WTC11 (cell line): ENCODE measurements around the gene MAPK7. TPM values are rescaled to one million over a fixed set of nuclear protein-coding genes. Genes with fewer than 3 reads are reported as not detected.

Experiments
- ATAC-seq: fragments of 200-7000 bp; cut with Tn5 transposase; 2 replicates; pipeline ENCODE4 v1.10.0; 2021; ENCODE audit warnings: mild to moderate bottlenecking, moderate library complexity
- CTCF ChIA-PET: fragments of 300-600 bp; sonication (Branson Sonifier 250); formaldehyde crosslinking; loops from one replicate; lab custom pipeline; 2021; ENCODE audit warnings: antibody characterized with exemption; lab: Charles Lee
- POLR2A ChIA-PET: fragments of 350-600 bp; sonication (Branson Sonifier 250); formaldehyde crosslinking; loops from one replicate; lab custom pipeline; 2021; ENCODE audit warnings: antibody characterized with exemption; lab: Charles Lee
- DNase-seq: peaks from one replicate; pipeline ENCODE4 v3.0.0; 2021; ENCODE audit warnings: low spot score
- H3K27ac Mint-ChIP-seq: 2 replicates; pipeline ENCODE4 v1.8.0; 2021; ENCODE audit warnings: mixed read lengths
- H3K27me3 Mint-ChIP-seq: 2 replicates; pipeline ENCODE4 v1.8.0; 2021; ENCODE audit warnings: low read depth, mild to moderate bottlenecking, moderate library complexity, mixed read lengths
- H3K36me3 Mint-ChIP-seq: 2 replicates; pipeline ENCODE4 v1.8.0; 2021; ENCODE audit warnings: mixed read lengths
- H3K4me1 Mint-ChIP-seq: 2 replicates; pipeline ENCODE4 v1.8.0; 2022; ENCODE audit warnings: mixed read lengths
- H3K4me3 Mint-ChIP-seq: 2 replicates; pipeline ENCODE4 v1.8.0; 2021; ENCODE audit warnings: mild to moderate bottlenecking, moderate library complexity, mixed read lengths
- H3K9me3 Mint-ChIP-seq: 2 replicates; pipeline ENCODE4 v1.8.0; 2021; ENCODE audit warnings: mixed read lengths
- AR ChIP-seq: fragments of 250-450 bp; sonication (Bioruptor Pico); IDR thresholded peaks from 2 replicates; pipeline ENCODE4 v1.9.0; 2021; ENCODE audit warnings: mild to moderate bottlenecking
- CDX4 ChIP-seq: fragments of 250-450 bp; sonication (Bioruptor Pico); IDR thresholded peaks from 2 replicates; pipeline ENCODE4 v1.9.0; 2021; ENCODE audit warnings: moderate library complexity, mild to moderate bottlenecking, inconsistent platforms, borderline replicate concordance
- CREM ChIP-seq: sonication (generic); formaldehyde crosslinking; IDR thresholded peaks from 2 replicates; pipeline ENCODE4 v1.8.1; 2022; ENCODE audit warnings: mild to moderate bottlenecking, missing genetic modification reagents, moderate library complexity
- E2F4 ChIP-seq: sonication (generic); formaldehyde crosslinking; IDR thresholded peaks from 2 replicates; pipeline ENCODE4 v1.8.1; 2022; ENCODE audit warnings: low read depth, mild to moderate bottlenecking, moderate library complexity, missing genetic modification reagents, borderline replicate concordance
- ESRRA ChIP-seq: sonication (generic); formaldehyde crosslinking; IDR thresholded peaks from 2 replicates; pipeline ENCODE4 v1.8.1; 2022; ENCODE audit warnings: mild to moderate bottlenecking, missing genetic modification reagents, borderline replicate concordance
- GTF2I ChIP-seq: fragments of 250-450 bp; sonication (Bioruptor Pico); conservative IDR thresholded peaks from 2 replicates; pipeline ENCODE4 v1.4.0; 2021; ENCODE audit warnings: mild to moderate bottlenecking
- HMGA2 ChIP-seq: fragments of 250-450 bp; sonication (Bioruptor Pico); IDR thresholded peaks from 2 replicates; pipeline ENCODE4 v1.4.0; 2021; ENCODE audit warnings: mild to moderate bottlenecking, moderate library complexity
- MXD4 ChIP-seq: fragments of 250-450 bp; sonication (Bioruptor Pico); IDR thresholded peaks from 2 replicates; pipeline ENCODE4 v1.8.0; 2021; ENCODE audit warnings: mild to moderate bottlenecking, moderate library complexity, borderline replicate concordance
- PRDM15 ChIP-seq: sonication (generic); formaldehyde crosslinking; IDR thresholded peaks from 2 replicates; pipeline ENCODE4 v1.8.0; 2022; ENCODE audit warnings: missing genetic modification reagents
- TEAD1 ChIP-seq: sonication (generic); formaldehyde crosslinking; IDR thresholded peaks from 2 replicates; pipeline ENCODE4 v1.8.0; 2022; ENCODE audit warnings: mild to moderate bottlenecking, missing genetic modification reagents
- TEAD4 ChIP-seq: sonication (generic); formaldehyde crosslinking; IDR thresholded peaks from 2 replicates; pipeline ENCODE4 v1.8.0; 2022; ENCODE audit warnings: mild to moderate bottlenecking, missing genetic modification reagents
- ZBTB43 ChIP-seq: sonication (generic); formaldehyde crosslinking; IDR thresholded peaks from 2 replicates; pipeline ENCODE4 v1.8.1; 2023; ENCODE audit warnings: mild to moderate bottlenecking, missing genetic modification reagents
- ZNF232 ChIP-seq: sonication (generic); formaldehyde crosslinking; IDR thresholded peaks from 2 replicates; pipeline ENCODE4 v1.8.0; 2022; ENCODE audit warnings: mild to moderate bottlenecking, missing genetic modification reagents
- total RNA-seq: library from RNA; stranded (reverse); gene quantifications from 3 replicates; pipeline ENCODE4 v1.2.3, GENCODE V29; 2021

The MAPK7 gene
- total RNA-seq, 1 experiment from 2014 or later: 38.5 TPM

GRCh38 chr17:19408346-19408710 is 30.0 kb downstream of the MAPK7 start (continued):
- TF ChIP-seq ZBTB43 (CRISPR knock-in tag) (no peak), ESRRA (CRISPR knock-in tag) (no peak), E2F4 (no peak), MXD4 (CRISPR knock-in tag) (no peak)

- DNase-seq (no peak), ATAC-seq (no peak)
- TF ChIP-seq MXD4 (CRISPR knock-in tag): no peak
- Mint-ChIP-seq H3K4me1 (peaks cover 19% of the 10 kb centered on the region), H3K27me3 (no peaks in the 10 kb centered on the region), H3K27ac (no peak overlapping the region), H3K4me3 (no peak overlapping the region), H3K9me3 (no peaks in the 10 kb centered on the region), H3K36me3 (no peaks in the 10 kb centered on the region)
- POLR2A ChIA-PET: no interaction called here
- CTCF ChIA-PET: interaction anchor here (1.9 kb wide), 1 partner anchor 31 kb away, joined by 5 read pairs; the partner anchor contains the start of gene MAPK7
Observed at GRCh38 chr17:19409066-19409465, 30.8 kb downstream of the MAPK7 start.

- H3K4me1 Mint-ChIP-seq: peaks cover 19% of the 10 kb centered on the region
- POLR2A ChIA-PET: no interaction called here
- no peak for DNase-seq
- H3K9me3 Mint-ChIP-seq: no peaks in the 10 kb centered on the region
- no peak overlapping the region for H3K27ac Mint-ChIP-seq
- H3K27me3 Mint-ChIP-seq: no peaks in the 10 kb centered on the region
- TF ChIP-seq CDX4 (CRISPR knock-in tag) (no peak), ZNF232 (CRISPR knock-in tag) (no peak), GTF2I (no peak), TEAD4 (CRISPR knock-in tag) (no peak), HMGA2 (CRISPR knock-in tag) (no peak), TEAD1 (CRISPR knock-in tag) (no peak), PRDM15 (CRISPR knock-in tag) (no peak), AR (no peak), CREM (CRISPR knock-in tag) (no peak)
- CTCF ChIA-PET: interaction anchor here (1.9 kb wide), 1 partner anchor 32 kb away, joined by 5 read pairs; the partner anchor contains the start of gene MAPK7
- no peak for ATAC-seq
- no peaks in the 10 kb centered on the region for H3K36me3 Mint-ChIP-seq
- no peak overlapping the region for H3K4me3 Mint-ChIP-seq
Observed at GRCh38 chr17:19409509-19409908, 31.2 kb downstream of the MAPK7 start.
